ENCODE measurements around the gene MAP4K2.

MAP4K2 gene

DNA sequence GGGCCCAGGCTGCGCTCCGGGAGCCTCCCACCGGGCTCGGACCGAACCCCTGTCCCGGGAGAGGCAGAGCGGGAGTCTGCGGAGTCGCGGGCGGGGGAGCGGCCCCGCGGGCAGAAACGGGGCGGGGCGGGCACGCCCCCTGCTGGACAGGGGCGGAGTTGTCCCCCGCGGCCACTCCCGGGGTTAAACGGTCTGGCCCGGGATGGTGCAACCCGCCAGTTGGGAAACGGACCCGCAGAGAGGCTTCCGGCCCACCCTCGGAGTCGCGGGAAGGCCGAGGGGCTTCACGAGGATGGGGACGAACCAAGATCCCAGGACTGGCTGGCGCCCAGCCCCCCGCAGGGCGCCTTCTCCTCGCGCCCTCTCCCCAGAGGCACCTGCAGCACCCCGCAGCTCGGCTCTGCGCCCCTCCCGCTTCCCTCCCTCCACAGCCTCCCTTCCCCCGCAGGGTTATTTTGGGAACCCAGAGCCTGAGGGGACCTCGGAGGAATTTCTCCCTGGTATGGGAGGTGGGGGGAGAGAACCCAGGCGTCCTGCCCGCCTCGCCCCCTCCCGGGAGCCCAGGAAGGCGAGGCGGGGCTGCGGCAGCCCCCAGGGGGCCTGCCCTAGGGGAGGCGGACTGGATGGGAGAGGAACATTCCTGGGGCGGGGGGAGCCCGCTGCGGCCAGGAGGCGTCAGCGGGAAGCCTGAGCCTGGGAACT lies 60.0 kb downstream of the MAP4K2 start:
- peak in 25 of 56 donors; percentile 19 to 70 (median 47) for DNase-seq

DNA sequence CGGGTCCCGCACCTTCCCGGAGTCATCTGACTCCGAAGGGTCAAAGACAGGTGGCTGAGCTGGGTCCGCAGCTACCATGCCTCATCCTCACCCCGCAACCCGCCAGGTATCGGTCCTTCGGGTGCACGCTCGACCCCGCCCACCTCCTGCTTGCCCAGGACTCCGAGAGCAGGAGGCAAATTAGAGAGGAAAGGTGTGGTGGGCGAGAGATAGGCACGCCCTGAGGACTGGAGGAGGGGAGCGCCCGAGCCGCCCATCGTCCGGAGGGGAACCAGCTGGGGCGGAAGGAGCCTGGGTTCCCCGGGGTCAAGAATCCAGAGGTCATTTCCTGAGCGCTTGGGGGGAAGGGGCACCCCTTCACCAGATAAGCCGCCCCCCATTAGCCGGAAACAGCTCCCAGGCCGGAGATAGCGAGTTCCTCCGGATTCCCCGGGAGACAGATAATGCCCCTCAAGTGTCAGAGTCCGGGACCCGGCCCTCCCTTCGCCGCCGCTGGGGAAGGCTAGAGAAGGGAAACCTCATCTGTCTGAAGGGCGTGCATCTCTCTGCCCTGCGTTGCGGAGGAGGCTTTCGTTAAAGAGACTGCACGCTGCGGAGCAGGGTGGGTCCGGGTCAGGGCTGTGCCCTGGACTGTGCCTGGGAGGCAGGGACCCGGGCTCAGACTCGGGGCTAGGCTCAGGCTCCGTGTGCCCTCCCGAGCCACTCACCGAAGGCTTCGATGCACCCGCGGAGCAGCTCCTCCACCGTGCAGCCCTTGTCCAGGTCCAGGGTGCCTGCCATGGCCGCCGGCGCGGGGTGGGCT lies 60.7 kb downstream of the MAP4K2 start:
- no peak for DNase-seq

DNA sequence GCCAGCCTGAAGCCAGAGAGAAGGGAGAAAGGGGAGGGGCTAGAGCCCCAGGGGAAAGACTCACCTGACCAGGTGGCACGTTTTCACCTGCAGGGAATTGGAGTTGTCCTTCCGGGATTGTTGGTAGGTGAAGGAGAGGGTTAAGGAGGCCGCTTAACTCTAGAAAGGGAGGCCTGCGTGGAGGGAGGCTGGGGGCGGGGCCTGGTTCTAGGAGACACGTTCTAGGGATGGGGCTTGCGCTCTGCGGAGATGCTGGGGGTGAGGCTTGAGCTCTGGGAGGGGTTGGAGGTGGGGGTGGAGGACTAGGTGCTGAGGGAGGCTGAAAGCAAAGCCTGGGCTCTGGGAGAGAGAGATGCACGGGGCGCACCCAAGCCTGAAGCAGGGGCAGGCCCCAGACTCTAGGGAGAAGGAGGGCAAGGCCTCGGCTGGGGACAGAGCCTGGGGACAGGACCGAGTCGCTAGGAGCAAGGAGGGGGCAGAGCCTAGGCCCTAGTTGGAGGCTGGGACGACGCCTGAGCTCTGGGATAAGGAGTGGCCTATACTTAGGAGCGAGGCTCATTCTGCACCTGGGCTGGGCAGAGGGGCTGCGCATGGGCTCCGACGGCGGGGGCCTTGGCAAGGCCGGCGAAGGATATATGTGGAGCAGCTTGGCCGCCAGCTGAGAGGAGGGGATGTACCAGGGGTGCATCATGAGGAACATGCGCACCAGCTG lies 61.5 kb downstream of the MAP4K2 start:
- peak in 8 of 56 donors; percentile 10 to 36 (median 24) for DNase-seq

DNA sequence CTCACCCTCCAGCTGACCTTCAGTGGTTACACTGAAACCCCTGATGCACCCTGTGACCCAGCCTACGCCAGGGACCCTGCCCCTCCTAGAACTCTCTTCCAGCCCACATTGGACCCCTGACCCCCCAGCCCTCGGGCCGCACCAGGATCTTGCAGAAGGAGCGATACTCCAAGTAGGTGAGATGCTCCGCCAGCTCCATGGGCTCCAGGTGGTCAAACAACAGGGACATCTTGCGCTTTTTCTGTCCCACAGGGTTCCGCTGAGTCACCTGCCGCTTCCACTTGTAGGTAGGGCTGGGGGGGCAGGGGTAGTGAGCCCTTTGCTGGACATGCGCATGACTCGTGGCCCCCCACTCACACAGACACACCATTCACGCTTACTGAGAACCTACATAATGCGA lies 63.1 kb downstream of the MAP4K2 start:
- DNase-seq = no peak

DNA sequence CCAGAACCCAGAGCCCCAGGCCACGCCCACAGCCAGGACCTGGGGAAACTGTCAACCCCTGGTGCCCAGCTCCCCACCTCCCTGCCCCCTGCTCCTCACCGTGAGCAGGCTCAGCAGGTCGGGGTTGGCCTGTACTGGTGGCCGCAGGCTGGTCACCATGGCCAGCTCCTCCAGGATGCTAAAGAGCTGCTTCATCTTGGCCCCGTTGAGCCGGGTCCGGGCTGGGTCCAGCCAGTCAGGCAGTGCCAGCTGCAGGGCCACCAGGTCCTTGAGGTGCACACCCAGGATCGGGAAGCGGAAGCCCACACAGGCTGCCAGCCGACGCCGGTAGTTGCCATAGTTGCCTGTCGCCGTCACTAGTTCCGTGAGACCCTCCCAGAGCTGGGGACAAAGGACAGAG lies 66.4 kb downstream of the MAP4K2 start:
- DNase-seq = no peak

DNA sequence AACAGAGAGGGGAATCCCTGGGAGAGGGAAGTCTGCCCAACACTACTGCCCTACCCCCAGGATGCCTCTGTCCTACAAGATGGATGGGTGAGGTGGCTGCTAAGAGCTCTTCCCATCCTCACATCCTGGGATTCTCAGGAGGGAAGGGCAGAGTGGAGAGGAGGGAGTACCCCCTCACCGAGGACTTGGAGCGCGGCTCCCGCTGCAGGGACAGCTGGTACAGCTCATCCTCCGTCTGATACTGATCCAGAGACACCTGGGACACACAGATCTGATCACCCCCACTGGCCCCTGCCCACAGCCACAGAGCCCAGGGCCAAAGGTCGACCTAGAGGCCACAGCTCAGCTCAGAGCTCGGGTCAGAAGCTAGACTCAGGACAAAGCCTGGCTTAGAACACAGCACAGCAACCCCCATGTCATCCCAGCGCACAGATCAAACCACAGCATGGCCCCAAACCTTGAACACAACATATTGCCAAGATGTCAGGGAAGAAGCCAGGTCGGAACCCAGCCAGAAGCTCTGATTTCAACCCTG lies 67.2 kb downstream of the MAP4K2 start:
- DNase-seq = no peak

Data from nucleus accumbens (tissue), 56 donors.